Measurements from ENCODE around the gene LDHAL6B. TPM values are rescaled to one million over a fixed set of nuclear protein-coding genes. Genes with fewer than 3 reads are reported as not detected.

Gene LDHAL6B
- total RNA-seq, 1 experiment from 2014 or later, result not detected

Other genes with a start within 250 kb of the LDHAL6B start
- 13.7 and 14.0 TPM in 2 replicates for gene RNF111, start 219.2 kb upstream of the LDHAL6B start, total RNA-seq (2014; rRNA removed; shearing (Covaris generic); ENCODE audit: low replicate concordance)
- 45.6 and 69.7 TPM in 2 replicates for gene CCNB2, start 101.7 kb upstream of the LDHAL6B start, total RNA-seq (2014; rRNA removed; shearing (Covaris generic); ENCODE audit: low replicate concordance)
- 104 and 137 TPM in 2 replicates for gene MYO1E, start 166.0 kb downstream of the LDHAL6B start, total RNA-seq (2014; rRNA removed; shearing (Covaris generic); ENCODE audit: low replicate concordance)
- 1.9 and 4.1 TPM in 2 replicates for gene FAM81A, start 231.3 kb downstream of the LDHAL6B start, total RNA-seq (2014; rRNA removed; shearing (Covaris generic); ENCODE audit: low replicate concordance)

All from Caki2 (cell line).